AG04450 (cell line): ENCODE data around the gene CACHD1. TPM values are rescaled to one million over a fixed set of nuclear protein-coding genes. Genes with fewer than 3 reads are reported as not detected.
A peak's percentile ranks its signal among the peaks of the same experiment; 100 is the strongest.

Source experiments
- CTCF ChIA-PET: fragments of 300-600, 350-600 bp; formaldehyde crosslinking; extraction: SDS; loops from one replicate; lab custom pipeline; 2022; ENCODE audit warnings: antibody characterized with exemption, inconsistent platforms; lab: Charles Lee
- POLR2A ChIA-PET: fragments of 350-600 bp; formaldehyde crosslinking; extraction: SDS; loops from one replicate; lab custom pipeline; 2021; ENCODE audit warnings: antibody characterized with exemption, inconsistent platforms; lab: Yijun Ruan, JAX
- DNase-seq: peaks from one replicate; pipeline ENCODE4 v3.0.0-alpha.2; 2011; ENCODE audit warnings: low read depth, low spot score
- H3K27ac ChIP-seq: one replicate; pipeline ENCODE4 v1.5.1; 2012; ENCODE audit warnings: low read depth, low read length, control low read depth
- H3K27me3 ChIP-seq: one replicate; pipeline ENCODE4 v1.6.0; 2012; ENCODE audit warnings: low read length; ENCODE audit not compliant: control insufficient read depth, insufficient read depth
- H3K4me3 ChIP-seq: 2 replicates; pipeline ENCODE4 v1.5.1; 2011; ENCODE audit warnings: mild to moderate bottlenecking, low read depth, low read length, control low read depth
- H3K9me3 ChIP-seq: 2 replicates; pipeline ENCODE4 v1.5.1; 2012; ENCODE audit warnings: low read length; ENCODE audit not compliant: control insufficient read depth, insufficient read depth
- polyA plus RNA-seq: library from polyadenylated mRNA; depleted of rRNA; stranded (reverse); fragments of >200 nt; gene quantifications from 2 replicates; pipeline ENCODE4 v1.2.3, GENCODE V29; 2011
- TF ChIP-seq, protein P1 (sequence below): IDR thresholded peaks from 2 replicates; pipeline ENCODE4 v1.5.1; 2011; ENCODE audit warnings: low read depth, low read length, control low read depth, inconsistent platforms

Gene CACHD1
- polyA plus RNA-seq, 1 experiment: 3.5 TPM

DNA sequence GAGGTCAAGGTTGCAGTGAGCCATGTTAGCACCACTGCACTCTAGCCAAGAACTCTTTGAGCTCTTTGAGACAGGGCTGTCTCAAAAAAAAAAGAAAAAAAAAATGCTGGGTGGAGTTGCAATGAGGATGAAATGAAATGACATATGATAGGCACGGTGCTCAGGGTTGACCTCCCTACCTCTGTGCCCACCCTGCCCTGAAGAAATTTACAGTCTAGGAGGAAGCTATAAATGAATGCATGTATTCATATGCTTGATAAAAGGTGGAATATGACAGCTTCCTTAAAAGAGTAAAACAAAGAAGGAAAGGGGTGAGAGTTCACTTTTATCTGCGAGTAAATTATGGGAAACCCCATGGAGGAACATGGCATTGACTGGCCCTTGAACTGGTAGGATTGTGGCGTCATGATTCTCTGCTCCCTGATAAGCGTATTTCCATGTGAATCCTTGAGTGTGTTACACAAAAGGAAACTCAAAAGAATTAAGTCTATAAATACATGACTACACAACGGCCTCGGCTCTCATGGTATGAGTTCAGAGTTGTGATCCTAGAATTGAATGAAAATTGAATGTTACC lies 215.9 kb downstream of the CACHD1 start:
- Histone ChIP-seq H3K27me3 (no peaks in the 10 kb centered on the region), H3K4me3 (no peak overlapping the region), H3K9me3 (no peaks in the 10 kb centered on the region), H3K27ac (no peak overlapping the region)
- ChIA-PET CTCF (interaction anchor here (0.6 to 2.4 kb wide), 10 partner anchors 10 to 1763 kb away, joined by 3 to 19 read pairs (median 3); no protein-coding TSS in a partner anchor), POLR2A (no interaction called here)
- DNase-seq: no peak
- TF ChIP-seq, protein P1, sequence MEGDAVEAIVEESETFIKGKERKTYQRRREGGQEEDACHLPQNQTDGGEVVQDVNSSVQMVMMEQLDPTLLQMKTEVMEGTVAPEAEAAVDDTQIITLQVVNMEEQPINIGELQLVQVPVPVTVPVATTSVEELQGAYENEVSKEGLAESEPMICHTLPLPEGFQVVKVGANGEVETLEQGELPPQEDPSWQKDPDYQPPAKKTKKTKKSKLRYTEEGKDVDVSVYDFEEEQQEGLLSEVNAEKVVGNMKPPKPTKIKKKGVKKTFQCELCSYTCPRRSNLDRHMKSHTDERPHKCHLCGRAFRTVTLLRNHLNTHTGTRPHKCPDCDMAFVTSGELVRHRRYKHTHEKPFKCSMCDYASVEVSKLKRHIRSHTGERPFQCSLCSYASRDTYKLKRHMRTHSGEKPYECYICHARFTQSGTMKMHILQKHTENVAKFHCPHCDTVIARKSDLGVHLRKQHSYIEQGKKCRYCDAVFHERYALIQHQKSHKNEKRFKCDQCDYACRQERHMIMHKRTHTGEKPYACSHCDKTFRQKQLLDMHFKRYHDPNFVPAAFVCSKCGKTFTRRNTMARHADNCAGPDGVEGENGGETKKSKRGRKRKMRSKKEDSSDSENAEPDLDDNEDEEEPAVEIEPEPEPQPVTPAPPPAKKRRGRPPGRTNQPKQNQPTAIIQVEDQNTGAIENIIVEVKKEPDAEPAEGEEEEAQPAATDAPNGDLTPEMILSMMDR: no peak

DNA sequence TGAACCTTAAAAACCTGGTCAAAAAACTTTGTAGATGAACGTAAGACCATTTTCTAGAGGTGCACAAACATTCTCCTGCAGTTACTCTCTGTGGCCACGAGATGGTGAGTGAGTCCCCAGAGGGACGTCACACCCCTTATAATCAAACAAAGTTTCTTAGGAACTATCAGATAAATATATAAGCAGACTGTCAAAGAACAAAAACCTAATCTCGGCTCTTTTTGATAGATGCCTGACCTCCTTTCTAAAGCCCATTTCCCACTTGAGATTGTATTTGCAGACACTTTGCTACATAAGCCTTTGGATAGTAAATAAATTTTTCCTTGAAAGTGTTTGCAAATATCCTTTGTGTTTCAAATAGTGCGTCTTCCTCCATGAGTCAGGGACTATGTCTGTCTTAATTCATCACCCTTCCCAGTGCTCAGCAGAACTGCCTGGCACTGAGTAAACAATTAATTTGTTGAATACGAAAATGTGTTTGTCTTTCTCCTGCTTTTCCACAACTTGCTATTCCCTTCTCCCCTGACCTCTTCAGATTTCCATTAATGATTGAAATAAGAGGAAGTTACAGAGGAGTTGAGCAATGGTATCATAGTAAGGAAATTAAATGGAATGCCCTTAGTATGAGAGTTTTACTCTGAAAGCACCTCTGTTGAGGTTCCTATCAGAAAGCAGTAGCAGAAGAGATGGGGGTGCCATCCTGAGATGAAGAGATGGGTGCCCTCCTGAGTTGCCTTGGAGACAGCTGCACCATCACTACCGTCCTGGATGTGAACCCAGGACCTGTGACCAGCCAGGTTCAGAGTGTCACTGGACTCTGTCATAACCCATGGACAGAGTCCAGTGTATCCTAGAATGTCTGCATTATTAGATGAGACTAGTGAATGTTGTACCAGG lies 217.1 kb downstream of the CACHD1 start:
- H3K27me3 ChIP-seq: no peaks in the 10 kb centered on the region
- TF ChIP-seq, protein P1: peak; percentile 94
- H3K27ac ChIP-seq: no peak overlapping the region
- peak; percentile 16 for DNase-seq
- ChIA-PET CTCF (interaction anchor here (7.2 kb wide), 1 partner anchor 11 kb away, joined by 42 read pairs; no protein-coding TSS in a partner anchor), POLR2A (no interaction called here)
- H3K4me3 ChIP-seq: no peak overlapping the region
- no peaks in the 10 kb centered on the region for H3K9me3 ChIP-seq

DNA sequence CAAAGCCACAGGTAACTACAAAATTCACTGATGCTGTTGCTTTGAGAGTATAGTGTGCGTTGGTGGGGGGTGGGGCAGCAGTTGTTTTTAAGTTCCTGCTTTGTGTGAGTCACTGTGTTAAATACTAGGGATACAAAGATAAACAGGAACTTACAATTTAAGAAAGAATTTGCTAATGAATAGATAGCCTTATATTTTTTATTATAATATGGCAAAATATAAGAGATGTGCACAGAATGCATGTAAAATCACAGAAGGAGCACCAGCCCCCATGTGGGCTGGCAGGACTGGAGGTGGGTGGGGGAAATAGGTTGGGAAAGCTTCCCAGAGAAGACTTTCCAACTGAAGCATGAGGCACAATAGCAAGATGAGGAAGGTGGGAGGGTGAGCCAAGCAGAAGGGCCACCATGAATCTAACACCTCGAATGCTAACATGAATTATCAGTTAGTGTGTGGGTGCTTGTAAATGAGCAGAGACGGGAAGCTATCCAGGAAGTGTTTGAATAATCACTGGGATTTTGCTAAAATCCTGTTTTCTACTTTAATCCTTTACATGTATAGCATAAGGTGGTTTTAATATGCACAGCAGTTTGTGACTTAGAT lies 217.9 kb downstream of the CACHD1 start:
- ChIA-PET POLR2A (no interaction called here), CTCF (interaction anchor here (0.8 to 7.2 kb wide), 2 partner anchors 12 to 135 kb away, joined by 4 to 42 read pairs; no protein-coding TSS in a partner anchor)
- no peak for DNase-seq
- Histone ChIP-seq H3K9me3 (no peaks in the 10 kb centered on the region), H3K27me3 (no peaks in the 10 kb centered on the region), H3K27ac (no peak overlapping the region), H3K4me3 (no peak overlapping the region)
- TF ChIP-seq, protein P1: no peak

DNA sequence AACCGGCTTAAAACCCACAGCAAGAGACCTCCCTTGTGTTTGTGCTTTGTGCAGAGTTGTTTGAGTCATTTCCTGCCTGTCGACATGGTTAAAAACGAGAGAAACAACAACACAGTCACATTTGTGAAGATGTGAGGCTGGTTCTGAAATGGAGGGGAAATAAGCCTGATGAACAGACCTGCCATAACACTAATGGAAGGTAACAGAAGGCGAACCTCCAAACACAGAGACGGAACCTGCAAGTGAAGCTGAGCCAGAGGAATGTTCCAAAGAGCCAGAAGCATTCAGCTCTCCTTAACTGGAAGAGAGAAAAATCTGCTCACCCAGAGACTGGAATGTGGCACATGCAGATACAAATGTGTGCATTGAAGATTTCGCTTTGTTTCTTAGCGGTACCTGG lies 221.7 kb downstream of the CACHD1 start:
- no peaks in the 10 kb centered on the region for H3K9me3 ChIP-seq
- CTCF ChIA-PET: interaction anchor here (0.6 to 7.2 kb wide), 2 partner anchors 16 to 59 kb away, joined by 4 to 42 read pairs; no protein-coding TSS in a partner anchor
- TF ChIP-seq, protein P1: no peak
- no peak for DNase-seq
- H3K4me3 ChIP-seq: no peak overlapping the region
- POLR2A ChIA-PET: no interaction called here
- H3K27me3 ChIP-seq: no peaks in the 10 kb centered on the region
- H3K27ac ChIP-seq: no peak overlapping the region
